H1 (cell line): Measurements from ENCODE around the gene GTF2H3. TPM values are rescaled to one million over a fixed set of nuclear protein-coding genes. Genes with fewer than 3 reads are reported as not detected.

Experiments
- CTCF ChIA-PET: fragments of 300-600 bp; sonication (Branson Sonifier 250); formaldehyde crosslinking; loops from one replicate; lab custom pipeline; 2021; ENCODE audit not compliant: partially characterized antibody; lab: Charles Lee
- POLR2A ChIA-PET: fragments of 300-600 bp; sonication (Branson Sonifier 250); formaldehyde crosslinking; loops from one replicate; lab custom pipeline; 2021; ENCODE audit warnings: inconsistent platforms; ENCODE audit not compliant: partially characterized antibody; lab: Charles Lee
- DNase-seq, 2 experiments: peaks; one replicate each; pipeline versions ENCODE4 v3.0.0 to v3.0.0-alpha.2; 2010 to 2022; ENCODE audit warnings: low spot score in 2 of 2, low read depth in 1 of 2, mixed read lengths in 1 of 2
- FAIRE-seq: peaks from 2 replicates; lab custom pipeline; 2011; peaks lifted over from hg19 to GRCh38; lab: Jason Lieb, UNC
- H2AFZ ChIP-seq: 2 replicates; pipeline ENCODE4 v1.8.1; 2012; ENCODE audit warnings: low read length, inconsistent platforms
- H2AK5ac ChIP-seq: 2 replicates; pipeline ENCODE4 v1.6.1; 2013; ENCODE audit warnings: low read depth, low read length
- H2BK120ac ChIP-seq: replicated peaks from 2 replicates; pipeline ENCODE3; 2013; ENCODE audit warnings: low read depth, low read length, inconsistent platforms
- H2BK12ac ChIP-seq: 2 replicates; pipeline ENCODE4 v1.6.1; 2013; ENCODE audit warnings: low read depth, low read length
- H2BK15ac ChIP-seq: 2 replicates; pipeline ENCODE4 v1.6.1; 2013; ENCODE audit warnings: low read length
- H2BK20ac ChIP-seq: 2 replicates; pipeline ENCODE4 v1.6.1; 2013; ENCODE audit warnings: low read length
- H2BK5ac ChIP-seq: 2 replicates; pipeline ENCODE4 v1.6.1; 2013; ENCODE audit warnings: low read depth, low read length
- H3K14ac ChIP-seq: 2 replicates; pipeline ENCODE4 v1.6.1; 2013; ENCODE audit warnings: inconsistent platforms; ENCODE audit not compliant: insufficient read length
- H3K18ac ChIP-seq: 2 replicates; pipeline ENCODE4 v1.6.1; 2013; ENCODE audit warnings: low read length; ENCODE audit errors: extremely low read depth
- H3K23ac ChIP-seq: 2 replicates; pipeline ENCODE4 v1.6.1; 2013; ENCODE audit warnings: inconsistent platforms; ENCODE audit not compliant: insufficient read length
- H3K23me2 ChIP-seq: 2 replicates; pipeline ENCODE4 v1.6.1; 2013; ENCODE audit warnings: low read depth, low read length
- H3K27ac ChIP-seq: 2 replicates; pipeline ENCODE4 v1.6.1; 2011; ENCODE audit warnings: low read depth, low read length, inconsistent platforms
- H3K27me3 ChIP-seq, 4 experiments: replicated peaks in 1 of 4; 1 replicate in 1 of 4; 2 replicates in 3 of 4; pipeline versions ENCODE4 v1.6.1 to v1.8.1; 2011 to 2013; ENCODE audit warnings: low read length in 3 of 4, mild to moderate bottlenecking in 3 of 4, inconsistent platforms in 2 of 4, mixed read lengths in 2 of 4, moderate library complexity in 1 of 4; ENCODE audit not compliant: control insufficient read depth in 3 of 4, insufficient read depth in 3 of 4; ENCODE audit errors: extremely low read depth in 1 of 4
- H3K36me3 ChIP-seq, 4 experiments: 2 replicates each; pipeline versions ENCODE4 v1.6.1 to v1.8.1; 2011 to 2013; ENCODE audit warnings: mild to moderate bottlenecking in 4 of 4, low read length in 3 of 4, moderate library complexity in 2 of 4, control low read depth in 1 of 4, inconsistent platforms in 1 of 4; ENCODE audit not compliant: insufficient read depth in 4 of 4, control insufficient read depth in 2 of 4
- H3K4ac ChIP-seq: replicated peaks from 2 replicates; pipeline ENCODE3; 2013; ENCODE audit warnings: low read length, low read depth, mixed read lengths, inconsistent platforms; ENCODE audit not compliant: insufficient read length
- H3K4me1 ChIP-seq, 4 experiments: replicated peaks in 1 of 4; 1 replicate in 1 of 4; 2 replicates in 3 of 4; pipeline versions ENCODE4 v1.6.1 to v1.8.1; 2011 to 2013; ENCODE audit warnings: low read length in 3 of 4, inconsistent platforms in 2 of 4, mixed read lengths in 1 of 4; ENCODE audit not compliant: insufficient read depth in 4 of 4, control insufficient read depth in 3 of 4
- H3K4me2 ChIP-seq, 2 experiments: 2 replicates each; pipeline versions ENCODE4 v1.6.1 to v1.8.1; 2011 to 2013; ENCODE audit warnings: low read depth in 2 of 2, low read length in 2 of 2, control low read depth in 1 of 2, inconsistent platforms in 1 of 2, mild to moderate bottlenecking in 1 of 2; ENCODE audit not compliant: insufficient read depth in 1 of 2
- H3K4me3 ChIP-seq, 4 experiments: fragments of 200-600, 300-600 bp in 1 of 4; sonication (generic), shearing (Covaris generic), sonication (Bioruptor Twin) in 1 of 4; 2 replicates each; pipeline versions ENCODE4 v1.5.1 to v1.8.1; 2011 to 2016; ENCODE audit warnings: low read length in 4 of 4, low read depth in 3 of 4, control low read depth in 2 of 4, inconsistent platforms in 2 of 4, mild to moderate bottlenecking in 2 of 4, mixed read lengths in 1 of 4, moderate library complexity in 1 of 4; ENCODE audit not compliant: insufficient read depth in 2 of 4; ENCODE audit errors: extremely low read depth in 1 of 4
- H3K56ac ChIP-seq: replicated peaks from 2 replicates; pipeline ENCODE3; 2013; ENCODE audit warnings: low read depth, mild to moderate bottlenecking, mixed read lengths, low read length, inconsistent platforms; ENCODE audit not compliant: insufficient read length
- H3K79me1 ChIP-seq: 2 replicates; pipeline ENCODE4 v1.6.1; 2013; ENCODE audit warnings: low read depth, low read length, control low read depth
- H3K79me2 ChIP-seq, 2 experiments: 2 replicates each; pipeline versions ENCODE4 v1.6.1 to v1.8.1; 2012 to 2013; ENCODE audit warnings: low read length in 2 of 2, mild to moderate bottlenecking in 2 of 2, inconsistent platforms in 1 of 2; ENCODE audit not compliant: insufficient read depth in 2 of 2, control insufficient read depth in 1 of 2
- H3K9ac ChIP-seq, 4 experiments: replicated peaks in 1 of 4; 1 replicate in 1 of 4; 2 replicates in 3 of 4; pipeline versions ENCODE4 v1.6.1 to v1.8.1; 2011 to 2013; ENCODE audit warnings: low read depth in 3 of 4, low read length in 3 of 4, control low read depth in 2 of 4, mild to moderate bottlenecking in 2 of 4, moderate library complexity in 2 of 4, inconsistent platforms in 1 of 4; ENCODE audit errors: extremely low read depth in 1 of 4
- H3K9me3 ChIP-seq, 2 experiments: 2 replicates each; pipeline versions ENCODE4 v1.6.1 to v1.8.1; 2012 to 2013; ENCODE audit warnings: mild to moderate bottlenecking in 2 of 2, moderate library complexity in 2 of 2, control low read depth in 1 of 2, inconsistent platforms in 1 of 2, low read depth in 1 of 2, low read length in 1 of 2, mixed read lengths in 1 of 2; ENCODE audit not compliant: insufficient read depth in 2 of 2
- H4K20me1 ChIP-seq, 2 experiments: replicated peaks in 1 of 2; 2 replicates each; pipeline versions ENCODE3 to v1.8.1; 2011 to 2013; ENCODE audit warnings: inconsistent platforms in 2 of 2, low read length in 2 of 2, mild to moderate bottlenecking in 1 of 2; ENCODE audit not compliant: insufficient read depth in 2 of 2, control insufficient read depth in 1 of 2
- H4K5ac ChIP-seq: 2 replicates; pipeline ENCODE4 v1.6.1; 2013; ENCODE audit warnings: low read length, low read depth, mixed read lengths, inconsistent platforms; ENCODE audit not compliant: insufficient read length
- H4K8ac ChIP-seq: 2 replicates; pipeline ENCODE4 v1.8.0; 2013; ENCODE audit warnings: mild to moderate bottlenecking, moderate library complexity, low read length, inconsistent platforms; ENCODE audit not compliant: insufficient read depth; ENCODE audit errors: extremely low read depth
- H4K91ac ChIP-seq: replicated peaks from 2 replicates; pipeline ENCODE3; 2013; ENCODE audit warnings: low read length, mixed read lengths, inconsistent platforms; ENCODE audit not compliant: insufficient read length
- ASH2L ChIP-seq: fragments of 200-600, 300-600 bp; sonication (generic); IDR thresholded peaks from one replicate; pipeline ENCODE4 v1.7.1; 2017; ENCODE audit warnings: low read length
- ATF3 ChIP-seq: IDR thresholded peaks from 2 replicates; pipeline ENCODE4 v1.6.1; 2011; ENCODE audit warnings: low read depth, mild to moderate bottlenecking, low read length; ENCODE audit not compliant: insufficient read depth
- BRCA1 ChIP-seq: IDR thresholded peaks from 2 replicates; pipeline ENCODE4 v1.6.1; 2012; ENCODE audit warnings: low read depth, low read length, improper control_type of control experiment
- CTCF ChIP-seq, 3 experiments: IDR thresholded peaks; 1 replicate in 2 of 3; 2 replicates in 1 of 3; pipeline versions ENCODE4 v1.5.1 to v1.6.1; 2011; ENCODE audit warnings: low read length in 3 of 3, mild to moderate bottlenecking in 3 of 3, inconsistent platforms in 2 of 3, low read depth in 1 of 3, moderate library complexity in 1 of 3; ENCODE audit not compliant: insufficient read depth in 1 of 3; ENCODE audit errors: control extremely low read depth in 1 of 3
- KDM5A ChIP-seq: fragments of 200-600 bp; IDR thresholded peaks from 2 replicates; pipeline ENCODE4 v1.7.1; 2012; ENCODE audit warnings: mild to moderate bottlenecking, low read length, inconsistent platforms, mixed read lengths
- MAFK ChIP-seq: IDR thresholded peaks from 2 replicates; pipeline ENCODE4 v1.6.1; 2012; ENCODE audit warnings: low read depth, mild to moderate bottlenecking, improper control_type of control experiment, low read length
- POLR2A ChIP-seq, 2 experiments: IDR thresholded peaks; 1 replicate in 1 of 2; 2 replicates in 1 of 2; pipeline ENCODE4 v1.6.1; 2011; ENCODE audit warnings: low read depth in 2 of 2, low read length in 2 of 2, mild to moderate bottlenecking in 2 of 2; ENCODE audit errors: control extremely low read depth in 1 of 2
- SRF ChIP-seq: IDR thresholded peaks from 2 replicates; pipeline ENCODE4 v1.6.1; 2011; ENCODE audit warnings: mild to moderate bottlenecking, low read depth, low read length, moderate library complexity
- SUZ12 ChIP-seq: fragments of 200-600 bp; sonication (generic); IDR thresholded peaks from 2 replicates; pipeline ENCODE4 v1.6.1; 2012; ENCODE audit warnings: mild to moderate bottlenecking, inconsistent platforms, low read length, moderate library complexity, mixed read lengths
- TAF7 ChIP-seq: optimal IDR thresholded peaks from 2 replicates; pipeline ENCODE3; 2011; ENCODE audit warnings: low read depth, mild to moderate bottlenecking, inconsistent platforms, low read length, moderate library complexity, borderline replicate concordance
- YY1 ChIP-seq: IDR thresholded peaks from 2 replicates; pipeline ENCODE4 v1.6.1; 2011; ENCODE audit warnings: low read depth, mild to moderate bottlenecking, low read length
- WGBS, 2 experiments: shearing (Covaris generic) in 1 of 2; methylation state at CpG; one replicate each; pipeline versions ENCODE4 v1.1.6 to v1.1.7; 2013 to 2015; ENCODE audit warnings: low lambda C conversion rate in 2 of 2, mixed read lengths in 2 of 2, inconsistent platforms in 1 of 2, low coverage in 1 of 2, missing lambda C conversion rate in 1 of 2; ENCODE audit not compliant: insufficient replicate concordance in 2 of 2, insufficient coverage in 1 of 2, insufficient read length in 1 of 2; ENCODE audit errors: extremely low coverage in 1 of 2, missing lambda C conversion rate in 1 of 2; 5-methylcytosine and 5-hydroxymethylcytosine counted together
- polyA plus RNA-seq, 7 experiments: library from polyadenylated mRNA; depleted of rRNA in 3 of 7; stranded (reverse) in 5 of 7; unstranded in 2 of 7; fragments of >200 nt in 5 of 7; fragments of 200-250 nt in 2 of 7; gene quantifications; 1 replicate in 5 of 7; 2 replicates in 1 of 7; 4 replicates in 1 of 7; pipeline versions ENCODE4 v1.2.1 to v1.2.3, GENCODE V29; 2011 to 2013; ENCODE audit warnings: missing spikeins in 2 of 7, mixed read lengths in 2 of 7
- total RNA-seq: library from RNA; stranded (reverse); fragmentation: NEBNext Ultra II Directional; extraction: Animal tissue kit (Norgen Biotek cat#: 25700); gene quantifications from 2 replicates; pipeline ENCODE4 v1.2.1, GENCODE V29; 2021

GTF2H3 gene
- total and polyA plus RNA-seq, 2 of the 8 experiments (the other 6 are each of a cell fraction or from before 2014, with no cell fraction given) = 21.0 to 32.1 TPM

GRCh38 chr12:123599310-123599709, 34.3 kb upstream of the GTF2H3 start:
- H2BK5ac ChIP-seq = no peak overlapping the region
- TF ChIP-seq TAF7 = no peak
- no peak for TF ChIP-seq ASH2L
- TF ChIP-seq BRCA1 = no peak
- TF ChIP-seq SRF = no peak
- no peak for TF ChIP-seq YY1
- TF ChIP-seq POLR2A (IDR thresholded peaks at IDR 0.05; ENCODE audit: control extremely low read depth in 1 of 2, low read depth in 2 of 2, low read length in 2 of 2) = no peak
- TF ChIP-seq ATF3 = no peak
- TF ChIP-seq MAFK = no peak
- TF ChIP-seq KDM5A = no peak
- TF ChIP-seq SUZ12 = no peak
- no peak for TF ChIP-seq CTCF (IDR thresholded peaks at IDR 0.05; ENCODE audit: control extremely low read depth in 1 of 3, insufficient read depth in 1 of 3, low read depth in 1 of 3, low read length in 3 of 3)

More at GRCh38 chr12:123599310-123599709, 34.3 kb upstream of the GTF2H3 start:
- Histone ChIP-seq H3K9ac (no peak overlapping the region), H2AK5ac (no peak overlapping the region), H3K27ac (no peak overlapping the region), H2BK12ac (no peak overlapping the region), H3K27me3 (no peaks in the 10 kb centered on the region), H3K14ac (no peak overlapping the region), H4K20me1 (peaks cover 0 to 2% of the 10 kb centered on the region in 2 experiments), H3K4ac (no peak overlapping the region), H3K4me3 (no peak overlapping the region), H4K5ac (no peak overlapping the region), H2AFZ (no peak overlapping the region), H2BK120ac (no peak overlapping the region), H2BK20ac (no peak overlapping the region), H3K4me1 (peaks cover 0 to 1% (median 0%) of the 10 kb centered on the region in 4 experiments; a peak in 2 of 7 replicates), H3K23me2 (peaks cover 11% of the 10 kb centered on the region), H3K79me2 (peaks cover 23 to 29% of the 10 kb centered on the region in 2 experiments), H3K79me1 (no peaks in the 10 kb centered on the region; the same call in 1 of the 2 replicates), H4K91ac (no peak overlapping the region), H3K56ac (no peak overlapping the region), H2BK15ac (no peak overlapping the region), H3K4me2 (no peak overlapping the region), H3K9me3 (no peaks in the 10 kb centered on the region), H3K18ac (no peak overlapping the region), H4K8ac (no peak overlapping the region), H3K23ac (no peak overlapping the region), H3K36me3 (peaks cover 6 to 32% (median 16%) of the 10 kb centered on the region in 4 experiments; a peak in 6 of 8 replicates)
- DNase-seq (no peak), FAIRE-seq (no peak)
- ChIA-PET CTCF (no interaction called here), POLR2A (interaction anchor here (1.4 kb wide), 1 partner anchor 67 kb away, joined by 4 read pairs; no protein-coding TSS in a partner anchor)
- WGBS, 2 experiments = 70 to 100% methylated on average over 1 of the region's 1 CpG
